SK-N-MC (cell line): ENCODE data around the gene HSPBP1.

Source experiments
- DNase-seq: peaks from one replicate; pipeline ENCODE4 v3.0.0-alpha.2; 2011; ENCODE audit warnings: low read depth, low spot score
- H3K27ac ChIP-seq: fragments of 200-600 bp; sonication (generic); 2 replicates; pipeline ENCODE4 v1.5.1; 2016; ENCODE audit warnings: mixed run types
- H3K36me3 ChIP-seq: fragments of 200-600 bp; sonication (generic); 2 replicates; pipeline ENCODE4 v1.6.1; 2017; ENCODE audit warnings: antibody characterized with exemption, low read length, mixed read lengths; ENCODE audit not compliant: insufficient read depth
- H3K4me3 ChIP-seq: fragments of 200-600 bp; sonication (generic); 2 replicates; pipeline ENCODE4 v1.5.1; 2016
- H3K9ac ChIP-seq: fragments of 200-600 bp; sonication (generic); 2 replicates; pipeline ENCODE4 v1.8.0; 2017; ENCODE audit warnings: mixed run types, mixed read lengths; ENCODE audit not compliant: insufficient read length
- H3K9me3 ChIP-seq: fragments of 200-600 bp; sonication (generic); 2 replicates; pipeline ENCODE4 v1.6.1; 2017; ENCODE audit warnings: low read depth, mild to moderate bottlenecking, antibody characterized with exemption, low read length, moderate library complexity, mixed read lengths
- EZH2 ChIP-seq: fragments of 200-600 bp; sonication (generic); IDR thresholded peaks from one replicate; pipeline ENCODE4 v1.6.1; 2017; ENCODE audit warnings: antibody characterized with exemption
- FOXP2 ChIP-seq: optimal IDR thresholded peaks from 2 replicates; pipeline ENCODE3; 2011; ENCODE audit warnings: mild to moderate bottlenecking, moderate library complexity; ENCODE audit not compliant: insufficient read depth; ENCODE audit errors: extremely low read length, control extremely low read depth
- POLR2AphosphoS5 ChIP-seq: IDR thresholded peaks from 2 replicates; pipeline ENCODE4 v1.6.1; 2012; ENCODE audit warnings: mild to moderate bottlenecking, low read depth, low read length, borderline replicate concordance

The HSPBP1 gene

DNA sequence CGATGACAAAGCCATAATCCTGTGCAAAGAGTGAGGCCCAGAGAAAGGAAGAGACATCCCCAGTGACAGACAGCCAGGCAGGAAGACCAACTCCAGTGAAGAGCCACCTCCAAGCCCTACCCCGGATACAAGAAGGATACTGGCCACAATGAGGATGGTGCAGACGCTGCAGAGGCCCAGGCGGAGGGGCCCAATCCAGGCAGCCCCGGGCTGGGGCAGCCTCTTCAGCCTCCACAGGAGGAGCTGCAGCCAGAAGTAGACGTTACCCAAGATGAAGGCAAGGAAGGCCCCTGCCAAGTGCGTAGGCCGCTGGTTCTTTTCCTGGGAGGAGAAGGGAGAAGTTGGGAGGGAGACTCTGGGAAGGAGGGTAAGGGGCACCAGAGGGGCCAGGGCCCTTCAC lies 36.7 kb upstream of the HSPBP1 start:
- no peak overlapping the region for H3K27ac ChIP-seq
- DNase-seq = no peak
- no peak overlapping the region for H3K4me3 ChIP-seq
- no peaks in the 10 kb centered on the region for H3K36me3 ChIP-seq
- TF ChIP-seq POLR2AphosphoS5 (no peak), FOXP2 (no peak), EZH2 (no peak)
- no peak overlapping the region for H3K9ac ChIP-seq
- H3K9me3 ChIP-seq = no peaks in the 10 kb centered on the region

DNA sequence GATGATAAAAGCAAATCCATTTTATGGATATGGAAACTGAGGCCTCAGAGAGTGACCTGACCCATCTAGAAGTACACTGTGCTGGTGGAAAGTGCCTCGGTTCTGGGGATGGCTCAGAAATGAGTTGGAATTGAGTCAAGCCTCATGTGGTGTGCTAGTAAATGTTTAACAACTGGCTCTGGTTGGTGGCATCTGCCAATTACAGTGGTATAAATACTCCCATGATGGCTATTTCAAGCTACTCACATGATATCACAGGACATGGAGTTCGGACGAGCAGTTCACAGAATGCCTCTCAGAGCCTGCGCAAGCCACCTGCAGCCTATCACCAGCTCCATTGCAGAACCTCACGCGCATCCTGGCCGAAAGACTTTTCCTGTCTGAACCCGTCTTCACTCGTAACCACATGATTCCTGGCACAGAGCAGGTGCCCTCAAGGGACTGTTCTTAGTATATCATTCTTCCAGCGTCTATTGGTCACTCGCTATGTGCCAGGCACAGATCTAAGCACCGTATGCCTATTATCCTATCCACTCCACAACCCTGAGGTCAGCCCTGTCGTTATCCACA lies 36.1 kb upstream of the HSPBP1 start:
- H3K9ac ChIP-seq = no peak overlapping the region
- DNase-seq = no peak
- H3K27ac ChIP-seq = no peak overlapping the region
- no peaks in the 10 kb centered on the region for H3K36me3 ChIP-seq
- no peak overlapping the region for H3K4me3 ChIP-seq
- H3K9me3 ChIP-seq = no peaks in the 10 kb centered on the region
- TF ChIP-seq POLR2AphosphoS5 = no peak
- TF ChIP-seq EZH2 = no peak
- no peak for TF ChIP-seq FOXP2

- H3K9ac ChIP-seq = no peak overlapping the region
- peaks cover under 1% of the 10 kb centered on the region; the same call in 1 of the 2 replicates for H3K36me3 ChIP-seq
- DNase-seq = no peak
- no peak for TF ChIP-seq EZH2
- no peak for TF ChIP-seq FOXP2
- TF ChIP-seq POLR2AphosphoS5 = no peak
- H3K4me3 ChIP-seq = no peak overlapping the region
- H3K27ac ChIP-seq = no peak overlapping the region
- no peaks in the 10 kb centered on the region for H3K9me3 ChIP-seq
Observed at GRCh38 chr19:55314396-55314795, 34.5 kb upstream of the HSPBP1 start.

- TF ChIP-seq EZH2 (no peak), POLR2AphosphoS5 (no peak), FOXP2 (no peak)
- Histone ChIP-seq H3K9me3 (no peaks in the 10 kb centered on the region), H3K27ac (no peak overlapping the region), H3K4me3 (no peak overlapping the region), H3K9ac (no peak overlapping the region), H3K36me3 (peaks cover 7% of the 10 kb centered on the region; the same call in 1 of the 2 replicates)
- DNase-seq = no peak
Observed at GRCh38 chr19:55312621-55313512, 33.0 kb upstream of the HSPBP1 start.

- Histone ChIP-seq H3K27ac (no peak overlapping the region), H3K36me3 (peaks cover 11% of the 10 kb centered on the region; the same call in 1 of the 2 replicates), H3K9ac (no peak overlapping the region), H3K9me3 (no peaks in the 10 kb centered on the region), H3K4me3 (no peak overlapping the region)
- TF ChIP-seq FOXP2 (no peak), POLR2AphosphoS5 (no peak), EZH2 (no peak)
- DNase-seq = no peak
Observed at GRCh38 chr19:55311797-55312196, 31.9 kb upstream of the HSPBP1 start.

DNA sequence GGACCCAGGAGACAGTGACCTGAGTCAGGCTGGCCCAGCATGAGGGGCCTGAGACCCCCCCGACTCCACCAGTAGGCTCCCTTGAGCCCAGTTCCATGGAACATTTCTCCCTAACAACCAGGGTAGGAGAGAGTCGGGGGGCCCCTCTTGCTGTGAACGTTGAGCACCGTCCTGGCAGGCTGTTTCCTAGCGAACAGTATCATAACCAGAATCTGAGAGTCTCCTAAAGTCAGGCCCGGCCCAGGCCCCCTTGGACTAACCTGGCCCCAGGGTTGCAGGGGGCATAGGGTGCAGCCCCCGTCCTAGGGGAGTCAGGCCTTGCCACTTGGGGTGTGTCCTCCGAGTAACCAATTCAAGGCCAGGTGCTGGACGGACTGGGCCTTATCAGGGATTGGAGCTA lies 31.5 kb upstream of the HSPBP1 start:
- Histone ChIP-seq H3K9ac (no peak overlapping the region), H3K27ac (no peak overlapping the region), H3K36me3 (peaks cover 15% of the 10 kb centered on the region; the same call in 1 of the 2 replicates), H3K9me3 (no peaks in the 10 kb centered on the region), H3K4me3 (no peak overlapping the region)
- no peak for DNase-seq
- TF ChIP-seq POLR2AphosphoS5 (no peak), EZH2 (no peak), FOXP2 (no peak)

- no peak overlapping the region for H3K9ac ChIP-seq
- no peak for DNase-seq
- no peak overlapping the region for H3K4me3 ChIP-seq
- no peak overlapping the region for H3K27ac ChIP-seq
- no peaks in the 10 kb centered on the region for H3K9me3 ChIP-seq
- no peak for TF ChIP-seq POLR2AphosphoS5
- no peak for TF ChIP-seq FOXP2
- peaks cover 23% of the 10 kb centered on the region; the same call in 1 of the 2 replicates for H3K36me3 ChIP-seq
Observed at GRCh38 chr19:55310498-55310897, 30.6 kb upstream of the HSPBP1 start.

DNA sequence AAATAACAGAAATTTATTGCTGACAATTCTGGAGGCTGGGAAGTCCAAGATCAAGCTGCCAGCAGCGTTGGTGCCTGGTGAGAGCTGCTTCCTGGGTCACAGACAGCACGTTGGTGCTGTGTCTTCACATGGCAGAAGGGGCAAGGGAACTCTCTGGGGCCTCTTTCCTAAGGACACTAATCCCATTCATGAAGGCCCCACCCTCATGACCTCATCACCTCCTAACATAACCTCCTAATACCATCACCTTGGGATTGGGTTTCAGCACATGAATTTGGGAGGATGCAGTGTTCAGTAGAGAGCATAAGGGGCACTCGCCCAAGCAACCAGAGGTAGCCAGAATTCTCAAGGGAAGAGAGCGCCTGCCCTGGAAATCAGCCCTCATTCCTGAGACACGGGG lies 29.5 kb upstream of the HSPBP1 start:
- DNase-seq = no peak
- H3K9me3 ChIP-seq = no peaks in the 10 kb centered on the region
- peaks cover 23% of the 10 kb centered on the region; the same call in 1 of the 2 replicates for H3K36me3 ChIP-seq
- H3K4me3 ChIP-seq = no peak overlapping the region
- TF ChIP-seq POLR2AphosphoS5 (no peak), EZH2 (no peak), FOXP2 (no peak)
- H3K27ac ChIP-seq = no peak overlapping the region
- no peak overlapping the region for H3K9ac ChIP-seq

- no peak overlapping the region for H3K9ac ChIP-seq
- DNase-seq = no peak
- no peaks in the 10 kb centered on the region for H3K9me3 ChIP-seq
- no peak overlapping the region for H3K27ac ChIP-seq
- H3K4me3 ChIP-seq = no peak overlapping the region
- peaks cover 25% of the 10 kb centered on the region; the same call in 1 of the 2 replicates for H3K36me3 ChIP-seq
- no peak for TF ChIP-seq EZH2
- TF ChIP-seq FOXP2 = no peak
- TF ChIP-seq POLR2AphosphoS5 = no peak
Observed at GRCh38 chr19:55308281-55308680, 28.4 kb upstream of the HSPBP1 start.
